Tibial artery (tissue), 4 donors: Measurements from ENCODE around the gene FMNL3.

Source experiments
- DNase-seq, 2 donors: peaks; one replicate each; pipeline ENCODE4 v3.0.0-alpha.2; 2019
- H3K27ac ChIP-seq, 2 donors: fragments of 200-600 bp; sonication (generic) in 1 of 2; 1 replicate in 1 of 2; 2 replicates in 1 of 2; pipeline ENCODE4 v1.5.1; 2018 to 2019; ENCODE audit warnings: mild to moderate bottlenecking in 1 of 2
- H3K27me3 ChIP-seq, 2 donors: fragments of 200-600 bp; sonication (generic) in 1 of 2; one replicate each; pipeline versions ENCODE4 v1.5.1 to v1.6.0; 2016 to 2019
- H3K36me3 ChIP-seq, 3 donors: fragments of 200-600 bp; sonication (generic) in 2 of 3; one replicate each; pipeline ENCODE4 v1.5.1; 2016 to 2019; ENCODE audit warnings: mild to moderate bottlenecking in 2 of 3
- H3K4me1 ChIP-seq, 4 donors: fragments of 200-600 bp; sonication (generic) in 2 of 4; 1 replicate in 3 of 4; 2 replicates in 1 of 4; pipeline ENCODE4 v1.5.1; 2016 to 2019
- H3K4me3 ChIP-seq, 2 donors: fragments of 200-600 bp; sonication (generic) in 1 of 2; 1 replicate in 1 of 2; 2 replicates in 1 of 2; pipeline ENCODE4 v1.5.1; 2018 to 2019; ENCODE audit warnings: mild to moderate bottlenecking in 2 of 2
- H3K9me3 ChIP-seq, 3 donors: fragments of 200-600 bp; sonication (generic) in 1 of 3; one replicate each; pipeline ENCODE4 v1.5.1; 2016 to 2019
- CTCF ChIP-seq, 2 experiments: fragments of 200-600 bp in 1 of 2; fragments of 450-650 bp in 1 of 2; IDR thresholded peaks; one replicate each; pipeline ENCODE4 v1.5.1; 2017 to 2019; ENCODE audit warnings: antibody characterized with exemption in 2 of 2, mild to moderate bottlenecking in 1 of 2, moderate library complexity in 1 of 2
- intact Hi-C: fragments of 100-400 bp; cut with DNase I; formaldehyde crosslinking; loops from one replicate; pipeline ENCODE4 v1.15.0; 2023; ENCODE audit warnings: low total_unique reads

Gene FMNL3

GRCh38 chr12:49674318-49674981 lies 32.8 kb downstream of the FMNL3 start:
- peak overlapping the region; percentile 82 to 97 for H3K27ac ChIP-seq
- intact Hi-C loops: loop anchor here (5.0 kb wide), 1 partner anchor 33 kb away; the partner anchor contains the start of gene FMNL3
- no peaks in the 10 kb centered on the region for H3K27me3 ChIP-seq
- H3K4me3 ChIP-seq: no peak overlapping the region
- no peaks in the 10 kb centered on the region for H3K36me3 ChIP-seq
- no peaks in the 10 kb centered on the region for H3K9me3 ChIP-seq
- no peak for DNase-seq
- peaks cover 0 to 55% (median 50%) of the 10 kb centered on the region in 4 donors for H3K4me1 ChIP-seq
- no peak for TF ChIP-seq CTCF (IDR thresholded peaks at IDR 0.05)

GRCh38 chr12:49673446-49674317 lies 33.5 kb downstream of the FMNL3 start:
- H3K27ac ChIP-seq: peak overlapping the region; percentile 82 to 97
- H3K4me3 ChIP-seq: no peak overlapping the region
- H3K27me3 ChIP-seq: no peaks in the 10 kb centered on the region
- peak; percentile 57 to 77 for TF ChIP-seq CTCF (IDR thresholded peaks at IDR 0.05)
- DNase-seq: peak; percentile 95 to 97
- intact Hi-C loops: loop anchor here (5.0 kb wide), 1 partner anchor 34 kb away; the partner anchor contains the start of gene FMNL3
- no peaks in the 10 kb centered on the region for H3K9me3 ChIP-seq
- H3K4me1 ChIP-seq: peaks cover 0 to 55% (median 50%) of the 10 kb centered on the region in 4 donors
- H3K36me3 ChIP-seq: no peaks in the 10 kb centered on the region

- peak in 1 of 2 donors; percentile 33 for DNase-seq
- Histone ChIP-seq H3K27me3 (no peaks in the 10 kb centered on the region), H3K4me1 (peaks cover 0 to 55% (median 50%) of the 10 kb centered on the region in 4 donors), H3K9me3 (no peaks in the 10 kb centered on the region), H3K4me3 (no peak overlapping the region), H3K36me3 (no peaks in the 10 kb centered on the region), H3K27ac (peak overlapping the region; percentile 82 to 97)
- TF ChIP-seq CTCF (IDR thresholded peaks at IDR 0.05): no peak
- intact Hi-C loops: loop anchor here (5.0 kb wide), 1 partner anchor 35 kb away; the partner anchor contains the start of gene FMNL3
Measured at GRCh38 chr12:49672301-49673217, 34.6 kb downstream of the FMNL3 start.

GRCh38 chr12:49671031-49671765 lies 36.0 kb downstream of the FMNL3 start:
- no peaks in the 10 kb centered on the region for H3K36me3 ChIP-seq
- H3K4me1 ChIP-seq: peaks cover 0 to 63% (median 50%) of the 10 kb centered on the region in 4 donors
- H3K27me3 ChIP-seq: no peaks in the 10 kb centered on the region
- peak overlapping the region; percentile 82 to 97 for H3K27ac ChIP-seq
- no peaks in the 10 kb centered on the region for H3K9me3 ChIP-seq
- intact Hi-C loops: loop anchor here (5.0 kb wide), 1 partner anchor 36 kb away; the partner anchor contains the start of gene FMNL3
- no peak overlapping the region for H3K4me3 ChIP-seq
- TF ChIP-seq CTCF (IDR thresholded peaks at IDR 0.05): no peak
- no peak for DNase-seq
